ENCODE results near the gene CCDC171.
"Not testable (repeated sequence)": the region's sequence is repeated elsewhere in the genome, so short reads cannot be mapped to it uniquely, and the experiment has no call there.

The CCDC171 gene

GRCh38 chr9:15697446-15697851 is 144.6 kb downstream of the CCDC171 start:
- Histone ChIP-seq H3K27me3 (ENCODE audit: low read depth, low read length) (no peaks in the 10 kb centered on the region), H3K4me3 (ENCODE audit: low read length) (no peak overlapping the region), H4K20me1 (ENCODE audit: insufficient read depth, low read length) (no peaks in the 10 kb centered on the region), H3K9me3 (ENCODE audit: insufficient read depth, low read length) (no peaks in the 10 kb centered on the region), H3K79me2 (ENCODE audit: low read length) (no peaks in the 10 kb centered on the region), H3K4me1 (ENCODE audit: low read length) (no peaks in the 10 kb centered on the region), H3K4me2 (ENCODE audit: low read length) (no peak overlapping the region), H3K9ac (ENCODE audit: low read length) (no peak overlapping the region), H3K36me3 (replicated peaks; ENCODE audit: low read depth, low read length) (no peaks in the 10 kb centered on the region), H2AFZ (ENCODE audit: low read depth, low read length) (no peak overlapping the region), H3K27ac (ENCODE audit: low read length) (no peak overlapping the region)
- TF ChIP-seq EZH2phosphoT487 (IDR thresholded peaks at IDR 0.05; ENCODE audit: low read depth) = no peak
- TF ChIP-seq CTCF (IDR thresholded peaks at IDR 0.05; ENCODE audit: low read depth, low read length) = no peak

DNA sequence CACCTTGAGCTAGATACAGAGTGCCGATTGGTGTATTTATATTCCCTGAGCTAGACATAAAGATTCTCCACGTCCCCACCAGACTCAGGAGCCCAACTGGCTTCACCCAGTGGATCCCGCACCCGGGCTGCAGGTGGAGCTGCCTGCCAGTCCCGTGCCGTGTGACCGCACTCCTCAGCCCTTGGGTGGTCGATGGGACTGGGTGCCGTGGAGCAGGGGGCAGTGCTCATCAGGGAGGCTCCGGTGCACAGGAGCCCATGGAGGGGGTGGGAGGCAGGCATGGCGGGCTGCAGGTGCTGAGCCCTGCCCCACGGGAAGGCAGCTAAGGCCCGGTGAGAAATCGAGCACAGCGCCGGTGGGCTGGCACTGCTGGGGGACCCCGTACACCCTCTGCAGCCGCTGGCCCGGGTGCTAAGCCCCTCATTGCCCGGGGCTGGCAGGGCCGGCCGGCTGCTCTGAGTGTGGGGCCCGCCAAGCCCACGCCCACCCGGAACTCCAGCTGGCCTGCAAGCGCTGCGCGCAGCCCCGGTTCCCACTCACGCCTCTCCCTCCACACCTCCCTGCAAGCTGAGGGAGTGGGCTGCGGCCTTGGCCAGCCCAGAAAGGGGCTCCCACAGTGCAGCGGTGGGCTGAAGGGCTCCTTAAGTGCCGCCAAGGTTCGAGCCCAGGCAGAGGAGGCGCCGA is 147.2 kb downstream of the CCDC171 start:
- not testable (repeated sequence) for H3K79me2 ChIP-seq (ENCODE audit: low read length); H3K4me3 ChIP-seq (ENCODE audit: low read length); H3K36me3 ChIP-seq (replicated peaks; ENCODE audit: low read depth, low read length)

DNA sequence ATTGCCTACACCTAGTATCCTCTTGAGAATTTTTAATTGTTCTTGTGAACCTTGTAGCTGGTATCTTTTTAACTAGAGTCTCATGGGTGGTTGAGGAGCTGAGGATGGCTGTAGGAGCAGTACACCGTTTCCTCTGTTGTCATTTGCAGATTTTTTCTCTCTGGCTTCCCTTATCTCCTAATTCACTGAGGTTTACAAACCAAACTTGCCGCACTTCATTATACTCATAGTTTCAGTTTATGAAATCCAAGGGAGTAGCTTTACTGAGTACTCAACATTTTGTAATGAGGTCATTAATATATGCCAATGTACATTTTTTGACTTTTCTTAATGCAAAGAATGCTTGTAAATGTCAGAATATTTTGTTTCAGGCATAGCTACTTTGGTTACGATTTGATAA is 154.2 kb downstream of the CCDC171 start:
- TF ChIP-seq CTCF (IDR thresholded peaks at IDR 0.05; ENCODE audit: low read depth, low read length) (no peak), EZH2phosphoT487 (IDR thresholded peaks at IDR 0.05; ENCODE audit: low read depth) (no peak)
- H3K9me3 ChIP-seq (ENCODE audit: insufficient read depth, low read length) = no peaks in the 10 kb centered on the region

More for the DNA sequence above, 147.2 kb downstream of the CCDC171 start:
- H3K4me1 ChIP-seq (ENCODE audit: low read length); H3K9me3 ChIP-seq (ENCODE audit: insufficient read depth, low read length); H3K27me3 ChIP-seq (ENCODE audit: low read depth, low read length); H3K9ac ChIP-seq (ENCODE audit: low read length); H4K20me1 ChIP-seq (ENCODE audit: insufficient read depth, low read length); H3K4me2 ChIP-seq (ENCODE audit: low read length); H3K27ac ChIP-seq (ENCODE audit: low read length); H2AFZ ChIP-seq (ENCODE audit: low read depth, low read length): not testable (repeated sequence)

GRCh38 chr9:15711531-15711930 is 158.7 kb downstream of the CCDC171 start:
- Histone ChIP-seq H3K9ac (ENCODE audit: low read length) (no peak overlapping the region), H3K79me2 (ENCODE audit: low read length) (no peaks in the 10 kb centered on the region), H3K27me3 (ENCODE audit: low read depth, low read length) (no peaks in the 10 kb centered on the region), H3K27ac (ENCODE audit: low read length) (no peak overlapping the region), H3K4me2 (ENCODE audit: low read length) (no peak overlapping the region), H2AFZ (ENCODE audit: low read depth, low read length) (no peak overlapping the region), H3K4me1 (ENCODE audit: low read length) (no peaks in the 10 kb centered on the region), H3K4me3 (ENCODE audit: low read length) (no peak overlapping the region), H3K36me3 (replicated peaks; ENCODE audit: low read depth, low read length) (no peaks in the 10 kb centered on the region), H4K20me1 (ENCODE audit: insufficient read depth, low read length) (no peaks in the 10 kb centered on the region), H3K9me3 (ENCODE audit: insufficient read depth, low read length) (no peaks in the 10 kb centered on the region)
- no peak for TF ChIP-seq CTCF (IDR thresholded peaks at IDR 0.05; ENCODE audit: low read depth, low read length)
- TF ChIP-seq EZH2phosphoT487 (IDR thresholded peaks at IDR 0.05; ENCODE audit: low read depth) = no peak

More for the DNA sequence above, 154.2 kb downstream of the CCDC171 start:
- no peak overlapping the region for H3K4me2 ChIP-seq (ENCODE audit: low read length)
- H3K27me3 ChIP-seq (ENCODE audit: low read depth, low read length) = no peaks in the 10 kb centered on the region
- no peak overlapping the region for H3K4me3 ChIP-seq (ENCODE audit: low read length)
- H3K79me2 ChIP-seq (ENCODE audit: low read length) = no peaks in the 10 kb centered on the region
- H2AFZ ChIP-seq (ENCODE audit: low read depth, low read length) = no peak overlapping the region
- H3K9ac ChIP-seq (ENCODE audit: low read length) = no peak overlapping the region
- no peaks in the 10 kb centered on the region for H3K4me1 ChIP-seq (ENCODE audit: low read length)
- no peaks in the 10 kb centered on the region for H4K20me1 ChIP-seq (ENCODE audit: insufficient read depth, low read length)
- no peak overlapping the region for H3K27ac ChIP-seq (ENCODE audit: low read length)
- no peaks in the 10 kb centered on the region for H3K36me3 ChIP-seq (replicated peaks; ENCODE audit: low read depth, low read length)
